Raji (cell line): Measurements from ENCODE around the gene PRODH2.

Source experiments
- POLR2A ChIP-seq: IDR thresholded peaks from 2 replicates; pipeline ENCODE4 v1.6.1; 2011; ENCODE audit warnings: low read depth, low read length, control low read depth; ENCODE audit not compliant: insufficient read depth

PRODH2 gene

GRCh38 chr19:35789978-35790944 is 22.4 kb downstream of the PRODH2 start:
- TF ChIP-seq POLR2A: no peak

DNA sequence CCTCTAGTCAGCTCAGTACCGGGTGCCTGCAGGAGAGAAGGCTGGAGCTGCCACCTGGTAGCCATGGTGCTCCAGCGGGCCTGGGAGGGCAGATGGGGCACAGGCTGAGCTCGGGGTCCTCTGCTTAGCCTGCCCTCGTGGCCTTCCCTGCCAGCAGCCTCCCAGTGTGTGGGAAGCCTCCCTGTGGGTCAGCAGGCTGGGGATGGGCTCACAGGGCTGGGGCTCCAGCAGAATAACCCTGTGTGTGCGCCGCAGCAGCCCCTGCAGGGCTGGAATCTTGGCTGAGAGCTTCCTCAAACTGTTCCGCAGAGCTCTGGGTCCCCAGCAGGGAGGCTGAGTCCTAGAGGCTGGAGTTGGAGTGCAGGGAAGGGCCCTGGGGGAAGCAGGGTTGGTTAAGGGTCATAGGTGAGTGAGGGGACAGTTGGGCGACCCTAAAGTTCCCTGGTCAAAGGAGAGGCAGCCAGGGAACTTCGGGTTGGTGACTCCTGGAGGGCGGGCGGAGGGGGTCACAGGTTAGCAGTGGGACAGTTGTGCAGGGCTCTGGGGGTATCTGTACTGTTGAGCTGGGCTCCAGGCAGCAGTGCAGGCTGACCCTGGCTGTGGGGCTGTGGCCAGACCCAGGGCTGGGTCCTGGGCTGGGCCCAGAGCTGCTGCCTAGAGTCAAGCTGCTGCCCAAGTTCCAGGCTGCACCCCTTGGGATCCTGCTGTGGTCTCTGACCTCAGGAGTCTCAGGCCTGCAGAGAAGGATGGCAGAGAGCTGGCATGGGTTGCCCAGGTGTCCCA is 23.3 kb downstream of the PRODH2 start:
- TF ChIP-seq POLR2A: no peak

GRCh38 chr19:35788205-35788960 is 24.3 kb downstream of the PRODH2 start:
- no peak for TF ChIP-seq POLR2A

GRCh38 chr19:35787227-35787799 is 25.3 kb downstream of the PRODH2 start:
- no peak for TF ChIP-seq POLR2A

GRCh38 chr19:35786299-35787160 is 26.1 kb downstream of the PRODH2 start:
- TF ChIP-seq POLR2A: no peak

- TF ChIP-seq POLR2A: no peak
Measured at GRCh38 chr19:35785339-35785627, 27.4 kb downstream of the PRODH2 start.

- no peak for TF ChIP-seq POLR2A
Measured at GRCh38 chr19:35784503-35785338, 27.9 kb downstream of the PRODH2 start.

DNA sequence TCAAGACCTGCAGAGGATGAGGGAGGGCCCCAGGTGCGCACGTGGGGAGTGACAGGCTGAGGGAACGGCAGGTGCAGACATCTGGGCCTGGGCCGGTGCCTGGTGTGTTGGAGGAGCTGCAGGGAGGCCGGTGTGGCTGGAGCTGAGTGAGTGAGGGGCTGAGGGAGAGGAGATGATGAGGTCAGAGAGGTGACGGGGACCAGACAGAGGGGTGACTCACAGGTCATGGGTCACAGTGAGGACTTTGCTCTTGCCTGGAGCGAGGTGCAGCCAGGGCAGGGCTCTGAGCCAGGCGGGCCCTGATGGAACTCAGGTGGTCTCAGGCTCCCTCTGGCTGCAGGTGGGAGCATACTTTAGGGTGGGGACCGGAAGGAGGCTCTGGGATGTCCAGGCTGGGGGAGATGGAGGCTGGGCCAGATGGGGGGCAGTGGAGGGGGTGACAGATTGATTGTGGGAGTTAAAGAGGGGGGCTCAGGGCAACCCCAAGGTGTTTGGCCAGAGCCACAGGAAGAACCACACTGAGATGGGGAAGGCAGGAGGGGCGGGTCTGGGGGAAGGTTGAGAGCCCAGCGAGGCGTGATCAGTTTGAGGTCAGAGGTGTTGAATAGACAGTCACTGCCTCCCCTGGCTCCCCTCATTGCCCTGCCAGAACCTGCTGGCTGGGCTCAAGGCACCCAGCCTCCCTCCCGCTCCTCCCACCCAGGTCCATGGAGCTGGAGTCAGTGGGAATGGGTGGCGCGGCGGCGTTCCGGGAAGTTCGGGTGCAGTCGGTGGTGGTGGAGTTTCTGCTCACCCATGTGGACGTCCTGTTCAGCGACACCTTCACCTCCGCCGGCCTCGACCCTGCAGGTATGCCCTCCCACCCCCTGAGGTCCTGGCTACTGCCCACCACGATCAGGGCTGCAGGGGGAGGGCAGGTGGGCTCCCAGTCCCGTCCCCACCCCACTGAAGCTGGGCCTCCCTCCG is 28.9 kb downstream of the PRODH2 start:
- no peak for TF ChIP-seq POLR2A

- no peak for TF ChIP-seq POLR2A
Measured at GRCh38 chr19:35782589-35782988, 30.1 kb downstream of the PRODH2 start.

GRCh38 chr19:35781650-35782049 is 31.0 kb downstream of the PRODH2 start:
- TF ChIP-seq POLR2A: no peak

DNA sequence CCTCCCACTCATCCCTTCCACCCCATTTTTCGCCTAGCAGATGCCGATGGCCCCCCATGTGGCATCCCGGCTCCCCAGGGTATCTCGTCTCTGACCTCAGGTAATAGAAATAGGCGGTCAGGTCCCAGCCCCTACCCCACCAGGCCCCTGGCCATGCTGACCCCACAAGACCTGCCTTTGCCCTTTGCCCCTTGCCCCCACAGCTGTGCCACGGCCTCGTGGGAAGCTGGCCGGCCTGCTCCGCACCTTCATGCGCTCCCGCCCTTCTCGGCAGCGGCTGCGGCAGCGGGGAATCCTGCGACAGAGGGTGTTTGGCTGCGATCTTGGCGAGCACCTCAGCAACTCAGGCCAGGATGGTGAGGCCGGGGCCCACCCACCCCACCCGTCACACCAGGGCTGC is 31.9 kb downstream of the PRODH2 start:
- TF ChIP-seq POLR2A: no peak

GRCh38 chr19:35780058-35780457 is 32.6 kb downstream of the PRODH2 start:
- no peak for TF ChIP-seq POLR2A
